GM18868 (cell line): ENCODE results near the gene CTCFL.

Source experiments
- ATAC-seq: cut with Tn5 transposase; IDR thresholded peaks from one replicate; pipeline ENCODE4 v1.9.1; 2021; ENCODE audit warnings: mild to moderate bottlenecking, moderate library complexity; ENCODE audit not compliant: unreplicated experiment

CTCFL gene

DNA sequence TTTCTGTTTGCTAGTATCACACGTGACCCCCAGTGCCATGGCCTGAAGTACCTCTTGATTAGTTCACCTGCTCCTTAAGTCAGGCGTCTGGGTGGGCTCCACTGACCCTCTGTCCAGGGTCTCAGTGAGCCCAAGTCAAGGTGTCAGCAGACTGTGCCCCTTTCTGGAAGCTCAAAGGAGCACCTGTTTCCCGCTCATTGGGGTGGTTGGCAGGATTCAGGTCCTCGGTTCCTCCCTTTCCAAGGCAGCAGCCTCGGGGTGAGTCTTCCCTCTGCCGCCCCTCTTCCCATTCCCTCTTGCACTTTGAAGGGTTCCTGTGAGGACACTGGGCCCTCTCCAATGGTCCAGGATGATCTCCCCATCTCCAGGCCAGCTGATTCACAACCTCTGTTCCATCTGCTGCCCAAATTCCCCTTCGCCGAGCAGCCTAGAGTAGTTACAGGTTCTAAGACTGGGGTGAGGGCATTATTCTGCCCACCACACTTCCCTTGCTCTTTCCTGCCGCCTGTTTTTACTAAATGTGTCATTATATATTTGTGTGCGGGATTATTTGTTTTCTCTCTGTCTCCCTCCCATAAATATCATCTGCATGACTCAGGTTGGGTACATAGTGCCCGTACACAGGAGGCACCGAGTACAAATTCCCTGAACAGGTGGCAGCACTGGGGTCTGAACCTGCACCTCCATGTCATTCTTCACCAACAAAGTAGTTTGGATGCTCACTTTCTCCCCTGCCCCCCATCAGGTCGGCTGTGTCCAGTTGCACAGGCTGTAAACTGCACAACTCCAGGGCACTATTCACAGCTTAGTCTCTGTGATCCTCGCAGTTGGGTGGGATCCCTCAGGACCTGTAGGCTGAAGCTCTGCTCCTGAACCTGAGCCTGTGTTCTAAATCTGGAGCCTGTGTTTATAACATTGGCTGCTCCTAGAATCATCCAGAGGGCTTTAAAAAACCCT is 75.3 kb downstream of the CTCFL start:
- ATAC-seq, result no peak

- no peak for ATAC-seq
These were observed 76.1 kb downstream of the CTCFL start for GRCh38 chr20:57448764-57449354.
